GM12865 (cell line): Measurements from ENCODE around the gene PPIL4.

Experiments used
- DNase-seq: peaks from one replicate; pipeline ENCODE4 v3.0.0; 2010; ENCODE audit warnings: low read depth
- H3K4me3 ChIP-seq: 2 replicates; pipeline ENCODE4 v1.5.1; 2011; ENCODE audit warnings: mild to moderate bottlenecking, low read depth, low read length, control low read depth
- TF ChIP-seq, protein P1 (sequence below): IDR thresholded peaks from 2 replicates; pipeline ENCODE4 v1.5.1; 2011; ENCODE audit warnings: low read length, control low read depth, low read depth, inconsistent platforms; ENCODE audit not compliant: insufficient read depth; ENCODE audit errors: missing control alignments

The PPIL4 gene

DNA sequence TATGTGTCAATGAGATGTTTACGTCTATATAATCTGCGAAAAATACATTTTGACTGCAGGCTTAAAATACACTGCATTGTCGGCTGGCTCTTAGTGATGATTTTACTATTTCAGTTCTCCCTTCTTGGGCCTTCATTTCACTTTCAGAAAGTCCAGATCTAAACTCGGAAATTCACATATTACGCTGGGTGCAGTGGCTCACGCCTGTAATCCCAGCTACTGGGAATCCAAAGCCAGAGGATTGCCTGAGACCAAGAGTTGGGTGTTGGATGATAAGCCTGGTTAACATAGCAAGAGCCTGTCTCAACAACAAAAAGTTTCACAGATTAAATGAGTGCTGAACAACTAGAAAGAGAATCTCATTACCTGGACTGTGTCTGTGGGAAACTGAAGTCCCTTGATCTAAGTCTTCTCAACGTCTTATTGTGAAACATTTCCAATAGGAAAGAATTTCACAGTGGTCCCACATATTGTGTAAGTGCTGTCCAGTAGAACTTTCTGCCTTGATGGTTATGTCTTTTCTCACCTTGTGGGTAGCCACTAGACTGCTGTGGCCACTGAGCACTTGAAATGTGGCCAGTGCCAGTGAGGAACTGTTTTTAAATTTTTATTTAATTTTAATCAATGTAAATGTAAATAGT, 22.2 kb upstream of the PPIL4 start:
- TF ChIP-seq, protein P1, sequence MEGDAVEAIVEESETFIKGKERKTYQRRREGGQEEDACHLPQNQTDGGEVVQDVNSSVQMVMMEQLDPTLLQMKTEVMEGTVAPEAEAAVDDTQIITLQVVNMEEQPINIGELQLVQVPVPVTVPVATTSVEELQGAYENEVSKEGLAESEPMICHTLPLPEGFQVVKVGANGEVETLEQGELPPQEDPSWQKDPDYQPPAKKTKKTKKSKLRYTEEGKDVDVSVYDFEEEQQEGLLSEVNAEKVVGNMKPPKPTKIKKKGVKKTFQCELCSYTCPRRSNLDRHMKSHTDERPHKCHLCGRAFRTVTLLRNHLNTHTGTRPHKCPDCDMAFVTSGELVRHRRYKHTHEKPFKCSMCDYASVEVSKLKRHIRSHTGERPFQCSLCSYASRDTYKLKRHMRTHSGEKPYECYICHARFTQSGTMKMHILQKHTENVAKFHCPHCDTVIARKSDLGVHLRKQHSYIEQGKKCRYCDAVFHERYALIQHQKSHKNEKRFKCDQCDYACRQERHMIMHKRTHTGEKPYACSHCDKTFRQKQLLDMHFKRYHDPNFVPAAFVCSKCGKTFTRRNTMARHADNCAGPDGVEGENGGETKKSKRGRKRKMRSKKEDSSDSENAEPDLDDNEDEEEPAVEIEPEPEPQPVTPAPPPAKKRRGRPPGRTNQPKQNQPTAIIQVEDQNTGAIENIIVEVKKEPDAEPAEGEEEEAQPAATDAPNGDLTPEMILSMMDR = no peak
- peak overlapping the region; percentile 84 for H3K4me3 ChIP-seq
- DNase-seq = peak; percentile 46

DNA sequence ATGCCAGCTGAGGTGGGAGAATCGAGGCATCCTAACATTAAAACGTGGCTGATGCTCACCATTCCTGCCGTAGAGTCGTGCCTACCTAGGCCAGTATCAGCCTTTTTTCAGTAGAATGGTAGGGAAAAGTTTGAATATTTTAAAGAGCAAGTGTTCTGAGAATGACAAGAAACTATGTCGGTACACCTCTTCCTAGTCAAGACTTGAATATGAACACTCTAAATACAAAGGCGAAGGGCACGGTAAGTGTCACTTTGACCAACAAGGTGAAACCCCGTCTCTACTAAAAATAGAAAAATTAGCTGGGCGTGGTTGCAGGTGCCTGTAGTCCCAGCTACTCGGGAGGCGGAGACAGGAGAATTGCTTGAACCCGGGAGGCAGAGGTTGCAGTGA, 21.3 kb upstream of the PPIL4 start:
- TF ChIP-seq, protein P1 = no peak
- peak overlapping the region; percentile 84 for H3K4me3 ChIP-seq
- DNase-seq = peak; percentile 60

DNA sequence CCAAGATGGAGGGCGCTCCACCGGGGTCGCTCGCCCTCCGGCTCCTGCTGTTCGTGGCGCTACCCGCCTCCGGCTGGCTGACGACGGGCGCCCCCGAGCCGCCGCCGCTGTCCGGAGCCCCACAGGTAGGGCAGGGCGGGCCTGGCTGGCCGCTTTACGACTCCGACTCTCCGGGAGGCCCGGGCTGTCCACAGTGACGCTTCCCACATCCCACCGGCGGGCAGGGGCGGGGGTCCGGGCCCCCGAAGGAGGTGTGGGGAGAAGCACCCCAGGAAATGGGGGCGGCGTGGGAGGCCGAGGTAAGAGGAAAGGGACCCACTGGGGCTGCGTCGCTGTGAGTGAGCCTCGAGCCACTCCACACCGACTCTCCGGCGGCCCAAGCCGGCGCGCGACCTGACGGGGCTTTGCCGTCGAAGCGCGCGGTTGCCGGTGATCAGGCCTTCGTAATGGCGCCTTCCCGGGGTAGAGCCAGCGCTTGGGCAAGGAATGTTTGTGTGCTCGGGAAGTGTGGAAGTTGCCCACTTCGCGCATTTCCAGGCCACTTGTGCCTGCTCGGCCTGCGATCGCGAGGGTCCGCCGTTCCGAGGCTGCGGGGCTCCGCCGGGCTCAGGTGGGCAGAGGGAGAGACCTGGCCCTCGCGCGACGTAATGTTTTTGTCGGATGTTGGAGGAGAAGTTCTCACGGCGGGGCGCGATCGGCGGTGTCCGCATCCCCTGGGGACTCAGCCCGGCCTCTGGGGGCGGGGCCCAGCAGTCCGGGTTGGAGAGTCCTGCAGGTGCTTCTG, 20.8 kb upstream of the PPIL4 start:
- peak; percentile 81 for DNase-seq
- TF ChIP-seq, protein P1 = no peak
- peak overlapping the region; percentile 84 for H3K4me3 ChIP-seq

DNA sequence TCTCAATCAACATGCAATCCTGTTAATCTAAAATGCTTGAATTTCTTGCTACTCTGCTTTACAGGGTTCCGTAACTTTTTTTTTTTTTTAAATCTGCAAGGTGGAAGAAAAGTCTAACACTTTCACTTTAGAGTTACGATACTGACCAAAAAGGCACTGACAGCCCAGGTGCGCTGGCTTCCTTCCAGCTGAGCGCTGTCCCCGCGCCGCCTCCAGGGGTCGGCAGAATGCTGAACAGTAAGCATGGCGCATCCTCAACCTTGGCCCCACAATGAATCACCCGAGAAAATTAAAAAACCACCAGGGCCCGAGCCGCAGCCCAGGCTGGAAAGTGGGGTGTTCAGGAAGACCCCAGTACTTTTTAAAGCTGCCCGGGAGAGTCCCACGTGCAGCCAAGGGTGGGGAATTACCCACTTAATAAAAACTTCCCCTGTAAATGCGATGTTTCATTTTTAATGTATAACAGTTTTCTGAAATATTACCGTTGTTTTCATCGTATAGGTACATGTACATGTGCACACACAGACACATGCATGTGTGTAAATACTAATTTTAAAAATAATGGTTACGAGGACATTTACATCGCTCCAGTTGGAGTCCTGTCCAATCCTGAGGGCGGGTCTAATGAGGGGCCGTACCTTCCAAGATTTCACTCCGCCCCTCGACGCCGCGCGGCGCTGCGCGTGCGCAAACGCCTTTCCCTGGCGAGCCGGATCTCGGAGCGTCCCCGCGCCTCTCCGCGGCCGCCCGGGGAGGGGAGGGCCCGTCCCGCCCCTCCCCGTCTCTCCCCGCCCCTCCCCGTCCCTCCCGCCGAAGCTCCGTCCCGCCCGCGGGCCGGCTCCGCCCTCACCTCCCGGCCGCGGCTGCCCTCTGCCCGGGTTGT, 19.9 kb upstream of the PPIL4 start, which contains the start of gene GINM1:
Gene GINM1, plus strand, starts transcription at position 849 of the 883 bp plus-strand sequence. CDS start 40 bp downstream, outside the sequence.
- DNase-seq = peak; percentile 97
- peak within 1 kb of the TSS; percentile 94 for H3K4me3 ChIP-seq
- TF ChIP-seq, protein P1 = peak; percentile 72

DNA sequence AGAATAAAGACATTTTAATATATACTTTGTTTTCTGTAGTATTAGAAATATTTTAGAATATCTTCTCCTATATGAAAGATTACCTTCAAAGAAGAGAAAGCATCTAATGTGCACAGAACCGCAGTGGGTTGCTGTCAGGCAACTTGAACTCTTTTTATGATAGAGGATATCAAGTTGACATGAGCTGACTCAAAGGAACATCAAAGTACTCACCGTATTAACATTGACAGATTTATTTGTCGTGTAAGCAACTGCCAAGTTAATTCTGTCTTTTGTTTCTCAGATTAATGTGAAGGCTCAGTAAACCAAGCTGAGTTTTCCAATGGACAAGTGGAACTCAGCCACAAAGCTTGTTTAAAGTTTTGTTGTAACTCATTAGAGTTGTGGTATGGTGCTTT, 18.1 kb upstream of the PPIL4 start:
- H3K4me3 ChIP-seq = no peak overlapping the region
- DNase-seq = no peak
- TF ChIP-seq, protein P1 = no peak

DNA sequence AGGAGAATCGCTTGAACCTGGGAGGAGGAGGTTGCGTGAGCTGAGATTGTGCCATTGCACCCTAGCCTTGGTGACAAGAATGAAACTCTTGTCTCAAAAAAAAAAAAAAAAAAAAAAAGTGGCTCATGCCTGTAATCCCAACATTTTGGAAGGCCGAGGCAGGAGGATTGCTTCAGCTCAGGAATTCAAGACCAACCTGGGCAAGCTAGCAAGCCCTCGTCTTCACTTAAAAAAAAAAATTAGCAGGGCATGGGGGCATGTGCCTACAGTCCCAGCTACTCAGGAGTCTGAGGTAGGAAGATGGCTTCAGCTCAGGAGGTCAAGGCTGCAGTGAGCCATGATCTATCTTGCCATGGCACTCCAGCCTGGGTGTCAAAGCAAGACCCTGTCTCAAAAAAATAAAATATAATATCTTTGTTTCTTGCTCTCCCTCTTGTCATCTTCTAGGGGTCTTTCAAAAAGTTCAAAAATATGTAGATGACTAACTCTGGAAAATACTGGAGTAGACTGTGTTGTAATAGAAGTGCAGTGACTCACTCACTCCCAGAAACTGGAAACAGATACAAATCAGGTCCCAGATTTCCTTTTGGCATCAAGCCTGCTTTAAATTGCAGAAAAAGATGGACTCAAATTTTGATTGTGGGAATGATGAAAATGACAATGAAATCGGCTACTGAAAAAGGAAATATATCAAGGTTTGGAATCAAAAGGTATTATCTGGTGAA, 17.5 kb upstream of the PPIL4 start:
- DNase-seq = no peak
- no peak overlapping the region for H3K4me3 ChIP-seq
- TF ChIP-seq, protein P1 = no peak
